Measurements from ENCODE around the gene A2M. TPM values are rescaled to one million over a fixed set of nuclear protein-coding genes. Genes with fewer than 3 reads are reported as not detected.

Gene A2M
- total RNA-seq, 4 donors from 2014 or later = 77.1 to 135 (median 126) TPM

- H3K36me3 ChIP-seq = peaks cover 0 to 19% of the 10 kb centered on the region in 2 donors
- H3K4me1 ChIP-seq = peaks cover 8 to 12% of the 10 kb centered on the region in 2 donors
- in situ Hi-C loops (cut with MboI; ENCODE audit: low sequenced_read_pairs in 4 of 4) (loop anchor here in 1 of 4 donors (25.0 kb wide), 1 partner anchor 377 kb away; the partner anchor contains the start of gene RIMKLB), intact Hi-C loops (cut with DNase I; ENCODE audit: low total_unique reads) (no loop called here)
- peak in 3 of 5 experiments; percentile 2 to 52 (median 27) for TF ChIP-seq CTCF (IDR thresholded peaks at IDR 0.05 in 4 of 5, conservative IDR thresholded peaks at IDR 0.05 in 1 of 5)
- TF ChIP-seq POLR2A (IDR thresholded peaks at IDR 0.05) = peak in 1 of 2 donors; percentile 17
- DNase-seq (peak; percentile 45 to 57), ATAC-seq (peak; percentile 80)
- H3K27me3 ChIP-seq = no peaks in the 10 kb centered on the region
- no peaks in the 10 kb centered on the region for H3K9me3 ChIP-seq
- H3K27ac ChIP-seq = peak overlapping the region; percentile 87 to 98 (median 96)
- H3K4me3 ChIP-seq = peak overlapping the region; percentile 71 to 99 (median 96)
Observed at GRCh38 chr12:9064201-9064814, 51.4 kb downstream of the A2M start.

GRCh38 chr12:9052610-9053009 is 63.1 kb downstream of the A2M start:
- no peaks in the 10 kb centered on the region for H3K27me3 ChIP-seq
- H3K9me3 ChIP-seq = no peaks in the 10 kb centered on the region
- in situ Hi-C loops (cut with MboI; ENCODE audit: low sequenced_read_pairs in 4 of 4) = loop anchor here in 2 of 4 donors (5.0 to 25.0 kb wide), 2 partner anchors 100 to 365 kb away; partner anchors contain the start of gene RIMKLB (in 1 of the 2)
- intact Hi-C loops (cut with DNase I; ENCODE audit: low total_unique reads) = no loop called here
- no peak overlapping the region for H3K4me3 ChIP-seq
- no peak for ATAC-seq
- TF ChIP-seq CTCF (IDR thresholded peaks at IDR 0.05 in 4 of 5, conservative IDR thresholded peaks at IDR 0.05 in 1 of 5) (no peak), POLR2A (IDR thresholded peaks at IDR 0.05) (no peak)
- no peaks in the 10 kb centered on the region for H3K4me1 ChIP-seq
- DNase-seq = no peak
- H3K27ac ChIP-seq = no peak overlapping the region
- H3K36me3 ChIP-seq = no peaks in the 10 kb centered on the region

- no peak for TF ChIP-seq POLR2A (IDR thresholded peaks at IDR 0.05)
- no peak for TF ChIP-seq CTCF (IDR thresholded peaks at IDR 0.05 in 4 of 5, conservative IDR thresholded peaks at IDR 0.05 in 1 of 5)
- intact Hi-C loops (cut with DNase I; ENCODE audit: low total_unique reads) (no loop called here), in situ Hi-C loops (cut with MboI; ENCODE audit: low sequenced_read_pairs in 4 of 4) (loop anchor here in 2 of 4 donors (5.0 to 25.0 kb wide), 2 partner anchors 99 to 364 kb away; partner anchors contain the start of gene RIMKLB (in 1 of the 2))
- Histone ChIP-seq H3K9me3 (no peaks in the 10 kb centered on the region), H3K27ac (no peak overlapping the region), H3K4me3 (no peak overlapping the region), H3K4me1 (no peaks in the 10 kb centered on the region), H3K27me3 (no peaks in the 10 kb centered on the region), H3K36me3 (no peaks in the 10 kb centered on the region)
- no peak for ATAC-seq
- no peak for DNase-seq
Observed at GRCh38 chr12:9051158-9051550, 64.6 kb downstream of the A2M start.

GRCh38 chr12:9050521-9051157 is 65.1 kb downstream of the A2M start:
- intact Hi-C loops (cut with DNase I; ENCODE audit: low total_unique reads) (no loop called here), in situ Hi-C loops (cut with MboI; ENCODE audit: low sequenced_read_pairs in 4 of 4) (loop anchor here in 2 of 4 donors (5.0 to 25.0 kb wide), 2 partner anchors 98 to 363 kb away; partner anchors contain the start of gene RIMKLB (in 1 of the 2))
- Histone ChIP-seq H3K27ac (no peak overlapping the region), H3K4me1 (no peaks in the 10 kb centered on the region), H3K36me3 (no peaks in the 10 kb centered on the region), H3K4me3 (no peak overlapping the region), H3K9me3 (no peaks in the 10 kb centered on the region), H3K27me3 (no peaks in the 10 kb centered on the region)
- DNase-seq (no peak), ATAC-seq (no peak)
- TF ChIP-seq POLR2A (IDR thresholded peaks at IDR 0.05) (no peak), CTCF (IDR thresholded peaks at IDR 0.05 in 4 of 5, conservative IDR thresholded peaks at IDR 0.05 in 1 of 5) (no peak)
